ENCODE results near the gene CMTM3. TPM values are rescaled to one million over a fixed set of nuclear protein-coding genes. Genes with fewer than 3 reads are reported as not detected.
"Not testable (repeated sequence)": the region's sequence is repeated elsewhere in the genome, so short reads cannot be mapped to it uniquely, and the experiment has no call there.

CMTM3 gene
- total RNA-seq, 2 experiments from 2014 or later: 107 to 108 TPM

DNA sequence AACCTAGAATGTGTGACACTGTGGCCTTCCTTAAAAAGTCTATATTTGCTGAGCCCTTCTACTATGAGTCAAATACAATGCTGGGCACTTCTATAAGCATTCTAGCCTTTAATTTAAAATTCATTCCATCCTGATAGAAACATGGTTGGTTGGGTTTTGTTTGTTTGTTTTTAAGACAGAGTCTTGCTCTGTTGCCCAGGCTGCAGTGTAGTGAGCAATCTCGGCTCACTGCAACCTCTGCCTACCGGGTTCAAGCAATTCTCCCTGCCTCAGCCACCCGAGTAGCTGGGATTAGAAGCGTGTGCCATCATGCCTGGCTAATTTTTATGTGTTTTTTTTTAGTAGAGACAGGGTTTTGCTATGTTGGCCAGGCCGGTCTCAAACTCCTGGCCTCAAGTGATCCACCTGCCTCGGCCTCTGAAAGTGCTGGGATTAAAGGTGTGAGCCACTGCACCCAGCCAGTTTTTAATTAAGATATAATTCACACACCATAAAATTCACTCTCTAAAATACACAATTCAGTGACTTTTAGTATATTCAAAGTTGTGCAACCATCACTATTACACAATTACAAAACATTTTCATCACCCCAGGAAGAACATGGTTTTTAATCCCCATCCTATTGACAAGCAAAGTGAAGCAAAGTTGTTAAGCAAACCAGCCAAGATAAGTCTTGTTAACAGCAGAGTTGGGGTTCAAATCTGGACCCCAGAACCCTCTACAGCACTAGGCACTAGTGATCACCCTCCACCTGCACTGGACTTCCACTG, 49.3 kb downstream of the CMTM3 start:
- POLR2A ChIA-PET: no interaction called here
- H3K4me3 Mint-ChIP-seq: no peak overlapping the region
- ATAC-seq (ENCODE audit: low read depth): no peak
- H3K36me3 Mint-ChIP-seq: no peaks in the 10 kb centered on the region
- peaks cover 19% of the 10 kb centered on the region for H3K4me1 Mint-ChIP-seq
- no peak overlapping the region for H3K27ac Mint-ChIP-seq
- DNase-seq: no peak
- no peaks in the 10 kb centered on the region for H3K9me3 Mint-ChIP-seq
- H3K27me3 Mint-ChIP-seq: peaks cover 6% of the 10 kb centered on the region

DNA sequence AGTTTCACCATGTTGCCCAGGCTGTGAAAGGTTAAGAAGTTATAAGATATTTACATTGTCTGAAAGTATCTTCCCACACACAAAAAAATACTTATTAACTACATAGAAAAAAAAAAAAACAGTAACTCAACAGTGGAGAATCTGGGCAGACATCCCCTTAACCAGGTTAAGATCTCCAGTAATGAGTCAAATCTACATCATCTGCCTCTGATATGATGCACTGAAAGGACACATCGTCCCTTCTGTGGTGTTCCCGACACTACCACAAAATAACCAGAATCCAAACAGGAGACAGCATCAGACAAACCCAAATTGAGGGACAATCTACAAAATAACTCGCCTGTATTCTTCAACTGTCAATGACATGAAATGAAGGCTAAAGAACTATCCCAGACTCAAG, 52.0 kb downstream of the CMTM3 start:
- H3K4me3 Mint-ChIP-seq: no peak overlapping the region
- H3K9me3 Mint-ChIP-seq: no peaks in the 10 kb centered on the region
- no peaks in the 10 kb centered on the region for H3K36me3 Mint-ChIP-seq
- H3K27ac Mint-ChIP-seq: no peak overlapping the region
- peaks cover 11% of the 10 kb centered on the region for H3K4me1 Mint-ChIP-seq
- no peak for DNase-seq
- H3K27me3 Mint-ChIP-seq: peaks cover 8% of the 10 kb centered on the region
- no peak for ATAC-seq (ENCODE audit: low read depth)
- POLR2A ChIA-PET: no interaction called here

DNA sequence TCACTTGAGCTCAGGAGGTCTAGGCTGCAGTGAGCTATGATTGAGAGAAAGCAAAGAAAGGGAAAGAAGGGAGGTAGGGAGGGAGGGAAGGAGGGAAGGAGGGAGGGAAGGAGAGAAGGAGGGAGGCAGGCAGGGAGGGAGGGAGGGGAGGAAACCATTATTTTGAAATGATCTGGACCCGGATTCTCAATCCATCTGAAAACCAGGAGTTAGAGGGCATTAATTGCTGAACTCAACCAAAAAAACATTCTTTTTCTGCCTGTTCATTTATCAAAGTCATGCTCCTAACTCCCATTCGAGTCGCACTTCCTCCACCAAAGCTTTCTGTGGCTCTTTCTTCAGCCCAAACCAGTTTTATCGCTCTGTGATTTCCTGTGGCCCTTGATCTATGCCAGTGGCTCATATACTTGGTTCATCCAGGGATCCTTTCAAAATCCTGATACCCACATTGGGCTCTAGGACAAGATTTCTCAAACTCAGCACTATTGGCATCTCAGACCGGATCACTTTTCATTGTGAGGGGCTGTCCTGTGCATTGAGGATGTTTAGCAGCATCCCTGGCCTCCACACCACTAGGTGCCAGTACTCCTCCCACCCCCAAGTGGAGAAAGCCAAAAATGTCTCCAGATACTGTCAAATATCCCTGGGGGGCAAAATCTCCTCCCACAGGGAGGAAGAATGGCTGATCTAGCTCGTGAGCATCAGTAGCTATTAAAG, 53.8 kb downstream of the CMTM3 start:
- Mint-ChIP-seq H3K9me3 (no peaks in the 10 kb centered on the region), H3K27ac (no peak overlapping the region), H3K4me1 (peaks cover 6% of the 10 kb centered on the region), H3K36me3 (no peaks in the 10 kb centered on the region), H3K27me3 (peaks cover 8% of the 10 kb centered on the region), H3K4me3 (no peak overlapping the region)
- ATAC-seq (ENCODE audit: low read depth): no peak
- POLR2A ChIA-PET: no interaction called here
- no peak for DNase-seq

DNA sequence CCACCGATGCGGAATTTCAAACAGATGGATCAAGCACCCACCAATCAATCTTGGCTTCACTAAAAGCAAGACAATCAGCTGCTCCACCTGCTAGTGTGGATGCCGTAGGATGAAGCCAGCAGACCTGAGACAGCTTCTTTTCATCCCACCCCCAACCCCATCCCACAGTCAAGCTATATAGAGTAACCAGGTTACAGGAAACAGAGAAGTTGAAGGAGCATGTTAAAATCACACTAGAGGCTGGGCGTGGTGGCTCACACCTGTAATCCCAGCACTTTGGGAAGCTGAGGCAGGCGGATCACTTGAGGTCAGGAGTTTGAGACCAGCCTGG, 54.3 kb downstream of the CMTM3 start:
- ATAC-seq (ENCODE audit: low read depth): no peak
- Mint-ChIP-seq H3K9me3 (no peaks in the 10 kb centered on the region), H3K27me3 (peaks cover 8% of the 10 kb centered on the region), H3K4me1 (peaks cover 6% of the 10 kb centered on the region), H3K4me3 (no peak overlapping the region), H3K27ac (no peak overlapping the region), H3K36me3 (no peaks in the 10 kb centered on the region)
- POLR2A ChIA-PET: no interaction called here
- DNase-seq: no peak

DNA sequence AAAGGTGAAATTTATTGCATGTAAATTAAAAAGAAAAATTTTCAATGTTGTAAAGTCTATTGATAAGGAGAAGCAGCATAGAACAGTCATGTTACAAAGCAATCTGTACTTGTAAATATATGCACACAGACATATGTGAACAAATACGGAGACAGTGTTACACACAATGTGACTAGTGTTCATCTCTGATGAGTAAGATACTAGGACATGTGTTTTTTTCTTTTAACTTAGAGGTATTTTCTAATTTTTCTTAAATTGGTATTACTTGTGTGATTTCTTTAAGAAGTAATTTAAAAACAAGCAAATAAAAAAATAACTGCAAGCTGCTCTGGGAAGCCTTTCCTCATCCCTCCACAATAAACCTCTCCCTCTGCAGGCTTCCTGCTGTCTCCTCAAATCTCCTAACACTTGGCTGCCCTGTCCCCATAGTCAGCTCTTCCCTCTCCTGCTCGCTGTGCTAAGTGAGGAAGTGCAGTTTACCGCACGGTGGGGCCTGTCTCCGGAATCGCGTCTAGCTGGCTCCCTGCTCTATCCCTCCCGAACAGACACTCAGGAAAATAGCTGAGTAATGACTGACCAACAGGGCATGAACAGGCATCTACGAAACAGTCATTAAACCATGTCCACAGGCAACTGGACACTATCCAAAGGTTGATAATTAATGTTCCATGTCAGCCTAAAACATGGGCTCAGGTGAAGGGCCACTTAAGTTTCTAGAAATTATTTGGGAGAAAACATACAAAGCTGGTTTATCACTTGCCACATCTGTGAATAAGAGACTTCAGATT, 56.1 kb downstream of the CMTM3 start:
- POLR2A ChIA-PET: no interaction called here
- Mint-ChIP-seq H3K36me3 (no peaks in the 10 kb centered on the region), H3K4me3 (no peak overlapping the region), H3K4me1 (peaks cover 6% of the 10 kb centered on the region), H3K9me3 (no peaks in the 10 kb centered on the region), H3K27ac (no peak overlapping the region), H3K27me3 (peaks cover 8% of the 10 kb centered on the region)
- ATAC-seq (ENCODE audit: low read depth) (no peak), DNase-seq (no peak)

DNA sequence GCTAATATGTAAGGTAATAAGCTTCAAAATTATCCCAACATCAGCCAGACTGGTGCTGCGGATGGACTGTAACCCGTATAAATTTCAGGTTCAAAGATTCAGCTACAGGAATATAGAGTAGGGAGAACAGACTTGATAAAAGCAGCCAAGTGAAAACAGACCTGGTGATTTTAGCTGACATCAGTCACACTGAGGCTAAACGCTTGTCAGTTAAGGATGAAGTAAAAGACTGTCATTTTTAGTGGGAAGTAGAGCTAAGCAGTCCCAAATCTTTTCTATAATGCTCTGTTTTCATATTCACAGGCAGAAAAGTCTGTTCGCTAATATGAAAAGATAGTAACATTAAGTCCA, 56.7 kb downstream of the CMTM3 start:
- no peak for DNase-seq
- ATAC-seq (ENCODE audit: low read depth): no peak
- Mint-ChIP-seq H3K27me3 (peaks cover 8% of the 10 kb centered on the region), H3K4me3 (no peak overlapping the region), H3K27ac (no peak overlapping the region), H3K36me3 (no peaks in the 10 kb centered on the region), H3K9me3 (no peaks in the 10 kb centered on the region), H3K4me1 (peaks cover 6% of the 10 kb centered on the region)
- POLR2A ChIA-PET: no interaction called here

DNA sequence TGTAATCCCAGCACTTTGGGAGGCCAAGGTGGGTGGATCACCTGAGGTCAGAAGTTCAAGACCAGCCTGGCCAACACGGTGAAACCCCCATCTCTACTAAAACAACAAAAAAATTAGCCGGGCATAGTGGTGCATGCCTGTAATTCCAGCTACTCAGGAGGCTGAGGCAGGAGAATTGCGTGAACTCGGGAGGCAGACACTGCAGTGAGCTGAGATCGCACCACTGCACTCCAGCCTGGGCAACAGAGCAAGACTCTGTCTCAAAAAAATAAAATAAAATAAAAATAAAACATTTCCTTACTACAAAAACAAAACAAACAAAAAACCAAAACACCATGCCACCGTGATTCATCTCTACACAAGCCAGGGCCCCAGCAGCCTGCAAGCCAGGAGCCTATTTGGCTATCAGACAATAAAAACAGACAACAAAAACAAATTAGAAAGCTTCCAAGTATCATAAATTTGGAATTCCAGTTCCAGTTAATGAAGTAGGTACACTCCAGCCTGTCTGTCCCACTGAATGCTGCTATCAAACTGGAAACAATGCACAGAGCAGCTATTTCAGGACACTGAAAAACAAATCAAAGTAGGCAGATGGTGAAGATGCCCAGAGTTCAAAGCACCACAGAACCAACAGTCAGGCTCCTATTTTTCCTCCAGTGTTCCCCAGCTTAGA, 57.3 kb downstream of the CMTM3 start:
- H3K27me3 Mint-ChIP-seq; DNase-seq; H3K9me3 Mint-ChIP-seq; H3K36me3 Mint-ChIP-seq; H3K27ac Mint-ChIP-seq; H3K4me3 Mint-ChIP-seq; ATAC-seq (ENCODE audit: low read depth); H3K4me1 Mint-ChIP-seq: not testable (repeated sequence)
- POLR2A ChIA-PET: interaction anchor here (0.5 to 0.8 kb wide), 2 partner anchors 57 to 89 kb away, joined by 3 read pairs; no protein-coding TSS in a partner anchor

DNA sequence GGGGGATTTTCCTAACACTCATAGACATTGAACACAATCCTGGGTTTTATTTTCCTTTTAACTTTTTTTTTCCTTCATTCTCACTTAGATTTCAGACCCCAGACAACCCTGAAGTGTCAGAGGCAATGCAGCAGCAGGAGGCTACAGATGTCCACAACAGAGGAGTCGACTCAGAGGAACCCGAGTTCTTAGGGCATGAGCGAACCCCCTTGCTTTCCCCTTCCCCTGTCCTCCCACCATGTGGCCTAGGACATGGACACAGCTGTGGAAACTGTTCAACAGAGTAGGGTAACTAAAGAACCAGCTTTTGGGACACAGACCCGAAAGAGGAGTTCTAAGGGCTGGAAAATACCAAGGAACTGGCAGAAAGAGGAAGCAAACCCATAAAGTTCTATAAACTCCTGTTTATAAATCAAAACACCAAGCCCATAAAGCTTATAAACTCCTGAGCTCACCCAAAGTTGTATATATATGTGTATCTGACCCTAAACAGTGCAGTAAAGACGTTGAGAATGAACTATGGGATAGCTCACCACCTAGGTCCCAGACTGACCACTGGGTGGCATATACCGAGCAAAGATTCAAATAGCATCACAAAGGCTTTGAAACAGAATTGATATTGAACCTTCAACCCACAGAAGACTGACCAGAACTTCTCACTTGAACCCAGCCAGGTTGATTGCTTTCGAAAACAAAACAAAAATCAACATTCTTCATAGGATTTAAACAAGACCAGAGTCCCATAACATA, 58.1 kb downstream of the CMTM3 start:
- Mint-ChIP-seq H3K27me3 (peaks cover 11% of the 10 kb centered on the region), H3K4me1 (peaks cover 6% of the 10 kb centered on the region), H3K9me3 (no peaks in the 10 kb centered on the region), H3K4me3 (no peak overlapping the region), H3K27ac (no peak overlapping the region), H3K36me3 (no peaks in the 10 kb centered on the region)
- POLR2A ChIA-PET: interaction anchor here (0.8 kb wide), 1 partner anchor 88 kb away, joined by 3 read pairs; no protein-coding TSS in a partner anchor
- DNase-seq: no peak
- ATAC-seq (ENCODE audit: low read depth): no peak

Other genes with a start within 250 kb of the CMTM3 start
- not detected for gene CDH5, start 238.0 kb upstream of the CMTM3 start, total RNA-seq
- gene BEAN1, start 177.4 kb upstream of the CMTM3 start, total RNA-seq: not detected
- gene TK2, start 54.6 kb upstream of the CMTM3 start, total RNA-seq: 1 to 10 TPM; 7.0 to 8.6 TPM
- gene CKLF, start 52.1 kb upstream of the CMTM3 start, total RNA-seq: 100 to 1,000 TPM; 124 to 130 TPM
- 10 to 100 TPM; 10.6 to 13.5 TPM for gene CMTM1, start 38.3 kb upstream of the CMTM3 start, total RNA-seq
- 1 to 10 TPM in 1 of 2 experiments, under 1 TPM in 1; 0.45 to 1.3 TPM for gene CMTM2, start 25.2 kb upstream of the CMTM3 start, total RNA-seq
- gene CMTM4, start 92.0 kb downstream of the CMTM3 start, total RNA-seq: 1 to 10 TPM; 1.3 to 2.0 TPM
- gene DYNC1LI2, start 146.9 kb downstream of the CMTM3 start, total RNA-seq: 10 to 100 TPM; 66.3 to 70.5 TPM
- gene TERB1, start 196.9 kb downstream of the CMTM3 start, total RNA-seq: not detected
- gene NAE1, start 226.3 kb downstream of the CMTM3 start, total RNA-seq: 10 to 100 TPM; 70.7 to 77.0 TPM
- gene CA7, start 239.7 kb downstream of the CMTM3 start, total RNA-seq: not detected